GM18507 (cell line): Measurements from ENCODE around the gene EHD1.

Source experiments
- DNase-seq: peaks from one replicate; pipeline ENCODE4 v3.0.0; 2011; ENCODE audit warnings: low read depth; ENCODE audit not compliant: insufficient read length; ENCODE audit errors: extremely low spot score
- FAIRE-seq: peaks from 2 replicates; lab custom pipeline; 2011; peaks lifted over from hg19 to GRCh38; lab: Jason Lieb, UNC

The EHD1 gene

GRCh38 chr11:64876835-64877341, 1.5 kb downstream of the EHD1 start:
- FAIRE-seq (no peak), DNase-seq (no peak)

- DNase-seq (no peak), FAIRE-seq (no peak)
These were observed 2.1 kb downstream of the EHD1 start for GRCh38 chr11:64876229-64876750.

GRCh38 chr11:64875369-64876228, 2.8 kb downstream of the EHD1 start:
- no peak for DNase-seq
- peak; percentile 45 for FAIRE-seq

- DNase-seq (no peak), FAIRE-seq (no peak)
These were observed 3.8 kb downstream of the EHD1 start for GRCh38 chr11:64874308-64875240.

- DNase-seq: no peak
- FAIRE-seq: no peak
These were observed 5.5 kb downstream of the EHD1 start for GRCh38 chr11:64872790-64873488.

GRCh38 chr11:64871492-64871891, 6.9 kb downstream of the EHD1 start:
- FAIRE-seq: no peak
- DNase-seq: no peak

GRCh38 chr11:64870893-64871466, 7.4 kb downstream of the EHD1 start:
- DNase-seq: no peak
- FAIRE-seq: no peak

GRCh38 chr11:64870176-64870892, 8.1 kb downstream of the EHD1 start:
- FAIRE-seq (no peak), DNase-seq (no peak)

- DNase-seq: no peak
- FAIRE-seq: no peak
These were observed 8.7 kb downstream of the EHD1 start for GRCh38 chr11:64869571-64870175.

GRCh38 chr11:64868904-64869570, 9.4 kb downstream of the EHD1 start:
- DNase-seq (no peak), FAIRE-seq (no peak)

- DNase-seq (no peak), FAIRE-seq (no peak)
These were observed 10.5 kb downstream of the EHD1 start for GRCh38 chr11:64867748-64868462.

- DNase-seq (no peak), FAIRE-seq (no peak)
These were observed 12.3 kb downstream of the EHD1 start for GRCh38 chr11:64866173-64866491.

- DNase-seq (no peak), FAIRE-seq (peak; percentile 99)
These were observed 12.9 kb downstream of the EHD1 start for GRCh38 chr11:64865286-64866172.

GRCh38 chr11:64864473-64865285, 13.7 kb downstream of the EHD1 start:
- no peak for DNase-seq
- peak; percentile 79 for FAIRE-seq

- FAIRE-seq (no peak), DNase-seq (no peak)
These were observed 14.3 kb downstream of the EHD1 start for GRCh38 chr11:64864135-64864472.
